22Rv1 (cell line): ENCODE measurements around the gene WNK3.

Experiments
- H3K27ac ChIP-seq: fragments of 450-650 bp; 2 replicates; pipeline ENCODE4 v1.5.1; 2017
- ZFX ChIP-seq: fragments of 450-650 bp; IDR thresholded peaks from 2 replicates; pipeline ENCODE4 v1.6.1; 2017; ENCODE audit warnings: antibody characterized with exemption, borderline replicate concordance
- TF ChIP-seq, protein P1 (sequence below): fragments of 450-650 bp; IDR thresholded peaks from 2 replicates; pipeline ENCODE4 v1.5.1; 2017; ENCODE audit warnings: mild to moderate bottlenecking

Gene WNK3

DNA sequence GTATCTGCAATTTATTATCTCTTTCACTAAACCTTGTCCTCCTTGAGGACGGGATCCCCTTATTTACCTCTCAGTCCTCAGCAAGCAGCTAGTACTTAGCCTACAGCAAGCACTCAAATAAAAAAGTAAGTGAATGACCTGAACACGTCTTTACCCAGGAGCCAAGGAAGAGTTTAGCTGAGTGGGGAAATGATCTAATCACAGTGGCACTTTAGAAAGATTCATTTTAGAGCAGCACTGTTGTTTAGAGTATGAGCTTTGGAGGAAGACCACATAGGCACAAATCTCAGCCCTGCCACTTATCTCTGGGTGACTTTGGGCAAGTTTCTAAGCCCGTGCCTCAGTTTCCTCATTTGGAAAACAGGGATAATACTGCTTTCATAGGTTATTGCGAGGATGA, 177.4 kb downstream of the WNK3 start:
- no peak overlapping the region for H3K27ac ChIP-seq
- TF ChIP-seq, protein P1, sequence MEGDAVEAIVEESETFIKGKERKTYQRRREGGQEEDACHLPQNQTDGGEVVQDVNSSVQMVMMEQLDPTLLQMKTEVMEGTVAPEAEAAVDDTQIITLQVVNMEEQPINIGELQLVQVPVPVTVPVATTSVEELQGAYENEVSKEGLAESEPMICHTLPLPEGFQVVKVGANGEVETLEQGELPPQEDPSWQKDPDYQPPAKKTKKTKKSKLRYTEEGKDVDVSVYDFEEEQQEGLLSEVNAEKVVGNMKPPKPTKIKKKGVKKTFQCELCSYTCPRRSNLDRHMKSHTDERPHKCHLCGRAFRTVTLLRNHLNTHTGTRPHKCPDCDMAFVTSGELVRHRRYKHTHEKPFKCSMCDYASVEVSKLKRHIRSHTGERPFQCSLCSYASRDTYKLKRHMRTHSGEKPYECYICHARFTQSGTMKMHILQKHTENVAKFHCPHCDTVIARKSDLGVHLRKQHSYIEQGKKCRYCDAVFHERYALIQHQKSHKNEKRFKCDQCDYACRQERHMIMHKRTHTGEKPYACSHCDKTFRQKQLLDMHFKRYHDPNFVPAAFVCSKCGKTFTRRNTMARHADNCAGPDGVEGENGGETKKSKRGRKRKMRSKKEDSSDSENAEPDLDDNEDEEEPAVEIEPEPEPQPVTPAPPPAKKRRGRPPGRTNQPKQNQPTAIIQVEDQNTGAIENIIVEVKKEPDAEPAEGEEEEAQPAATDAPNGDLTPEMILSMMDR: no peak
- TF ChIP-seq ZFX: no peak

DNA sequence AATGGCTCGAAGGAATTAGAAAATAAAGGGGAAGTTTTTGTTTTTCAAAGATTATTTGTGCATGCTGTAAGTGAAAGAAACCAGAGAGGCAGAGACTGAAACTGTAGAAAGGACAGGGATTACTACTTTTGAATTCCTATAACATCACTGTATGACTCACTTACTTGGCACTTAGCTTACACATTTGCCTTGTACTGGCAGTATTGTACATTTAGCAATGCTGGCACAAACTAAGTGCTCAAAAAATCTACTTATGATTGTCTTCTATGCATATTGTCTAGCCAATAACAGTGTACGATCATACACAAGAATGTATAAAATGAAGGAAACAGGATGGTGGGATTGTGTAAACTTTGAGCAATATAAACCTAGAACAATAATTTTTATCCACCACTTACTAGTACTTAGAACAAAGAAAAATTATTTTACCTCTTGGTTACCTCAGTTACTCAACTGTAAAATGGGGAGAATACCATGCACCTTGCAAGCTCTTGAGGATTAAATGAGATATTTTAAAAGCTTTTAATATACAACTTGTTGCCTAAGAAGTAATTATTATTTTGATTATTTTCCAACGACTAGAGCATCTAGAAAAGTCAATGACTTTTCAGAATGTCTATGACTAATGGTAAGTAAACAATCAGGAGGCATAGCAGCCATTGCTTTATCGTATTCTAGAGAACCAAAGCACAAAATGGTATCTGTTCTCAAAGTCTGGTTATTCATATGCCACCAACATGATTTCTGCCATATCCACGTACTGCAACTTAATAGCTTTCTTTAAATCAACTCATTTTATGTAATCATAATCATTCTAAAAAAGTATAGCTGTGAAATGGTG, 179.5 kb downstream of the WNK3 start:
- no peak for TF ChIP-seq ZFX
- no peak overlapping the region for H3K27ac ChIP-seq

DNA sequence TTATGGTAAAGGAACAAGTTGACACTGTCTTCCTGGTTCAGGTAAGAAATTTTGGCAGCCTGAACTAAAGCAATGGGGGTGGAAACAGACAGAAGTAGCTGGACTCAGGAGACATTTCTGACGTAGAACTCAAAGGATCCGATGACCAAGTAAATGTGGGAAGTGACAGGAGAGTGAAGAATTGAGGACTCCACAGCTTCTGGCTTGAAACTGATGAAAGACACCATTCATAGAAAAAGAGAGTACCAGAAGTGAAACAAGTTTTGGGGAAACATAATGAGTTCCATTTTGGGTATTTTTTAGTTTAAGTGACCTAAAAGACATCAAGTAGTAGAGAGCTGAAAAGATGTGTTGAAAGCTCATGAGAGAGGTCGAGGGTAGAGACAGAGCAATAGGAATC, 180.5 kb downstream of the WNK3 start:
- H3K27ac ChIP-seq: no peak overlapping the region
- no peak for TF ChIP-seq ZFX
- TF ChIP-seq, protein P1: no peak

DNA sequence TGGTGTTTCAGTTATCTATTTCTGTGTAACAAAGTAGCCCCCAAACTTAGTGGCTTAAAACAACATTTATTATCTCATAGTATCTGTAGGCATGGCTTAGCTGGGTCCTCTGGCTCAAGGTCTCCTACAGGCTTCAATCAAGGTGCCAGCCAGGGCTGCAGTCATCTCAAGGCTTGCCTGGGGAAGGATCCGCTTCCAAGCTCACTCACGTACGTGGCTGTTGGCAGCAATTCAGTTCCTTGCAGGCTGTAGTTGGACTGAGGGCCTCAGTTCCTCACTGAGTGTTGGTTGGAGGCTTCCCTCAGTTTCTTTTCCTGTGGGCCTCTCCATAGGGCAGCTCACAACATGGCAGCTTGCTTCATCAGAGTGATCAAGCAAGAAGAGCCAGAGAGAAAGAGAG, 184.1 kb downstream of the WNK3 start:
- TF ChIP-seq ZFX: no peak
- TF ChIP-seq, protein P1: no peak
- no peak overlapping the region for H3K27ac ChIP-seq

DNA sequence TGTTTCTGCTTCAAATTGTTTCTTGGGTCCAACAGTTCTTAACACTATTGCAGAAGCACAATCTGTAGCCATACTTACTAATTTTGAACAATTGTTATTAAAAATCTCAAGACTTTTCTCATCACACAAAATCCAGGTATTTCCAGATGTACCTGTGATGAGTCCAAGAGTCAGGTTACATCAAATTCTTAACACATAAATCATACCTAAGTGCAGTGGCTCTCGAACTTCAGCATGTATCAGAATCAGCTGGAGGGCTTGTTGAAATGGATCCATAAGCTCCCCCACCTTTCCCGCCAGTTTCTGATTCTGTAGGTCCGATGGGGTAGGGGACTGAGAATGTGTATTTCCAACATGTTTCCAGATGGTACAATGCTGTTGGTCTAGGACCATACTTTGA, 185.4 kb downstream of the WNK3 start:
- TF ChIP-seq, protein P1: no peak
- no peak for TF ChIP-seq ZFX
- no peak overlapping the region for H3K27ac ChIP-seq

DNA sequence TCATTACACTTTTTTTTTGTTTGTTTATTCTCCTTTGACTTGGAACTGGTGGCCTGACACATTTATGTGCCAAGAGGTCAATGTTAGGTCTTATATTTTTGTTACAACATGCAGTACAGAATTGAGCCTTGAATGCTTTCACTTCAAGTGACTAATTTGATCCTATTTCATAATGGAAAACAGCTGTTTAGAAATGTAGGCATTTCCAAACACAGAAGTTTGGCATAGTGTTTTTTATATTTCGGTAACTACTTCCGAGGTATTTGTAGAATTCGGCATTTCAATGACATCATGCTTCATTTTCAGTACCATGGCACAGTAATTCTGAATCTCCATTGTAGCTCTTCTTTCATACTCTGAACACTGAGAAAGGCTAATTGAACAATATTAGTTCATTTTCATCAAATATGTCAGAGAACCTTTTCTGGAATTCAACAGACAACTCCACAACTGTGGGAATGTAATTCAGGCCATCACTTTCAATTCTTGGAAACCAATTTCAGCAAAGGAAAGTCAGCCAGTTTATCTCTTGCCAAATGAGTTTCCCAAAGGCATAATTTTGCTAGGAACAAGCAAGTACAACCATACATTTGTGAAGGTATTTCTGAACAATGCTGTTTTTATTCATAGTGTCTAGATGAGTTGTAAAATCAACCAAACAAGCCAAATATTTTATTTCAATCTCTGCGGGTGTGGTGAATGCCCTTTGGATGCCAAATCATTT, 186.2 kb downstream of the WNK3 start:
- H3K27ac ChIP-seq: no peak overlapping the region
- TF ChIP-seq, protein P1: no peak
- TF ChIP-seq ZFX: no peak

DNA sequence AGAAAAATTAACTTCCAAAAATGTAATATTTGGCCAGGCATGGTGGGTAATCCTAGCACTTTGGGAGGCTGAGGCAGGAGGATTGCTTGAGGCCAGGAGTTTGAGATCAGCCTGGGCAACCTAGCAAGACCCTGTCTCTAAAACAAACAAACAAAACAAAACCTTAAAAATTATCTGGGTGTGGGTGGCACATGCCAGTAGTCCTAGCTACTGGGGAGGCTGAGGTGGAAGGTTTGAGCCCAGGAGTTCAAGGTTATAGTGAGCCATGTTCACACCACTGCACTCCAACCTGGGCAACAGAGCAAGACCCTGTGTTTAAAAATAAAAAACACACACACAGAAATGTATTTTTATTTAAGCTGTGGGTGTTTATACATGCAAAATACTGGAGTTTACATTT, 186.8 kb downstream of the WNK3 start:
- no peak overlapping the region for H3K27ac ChIP-seq
- TF ChIP-seq, protein P1: no peak
- no peak for TF ChIP-seq ZFX
